Measurements from ENCODE around the gene KCNQ1.

Gene KCNQ1

DNA sequence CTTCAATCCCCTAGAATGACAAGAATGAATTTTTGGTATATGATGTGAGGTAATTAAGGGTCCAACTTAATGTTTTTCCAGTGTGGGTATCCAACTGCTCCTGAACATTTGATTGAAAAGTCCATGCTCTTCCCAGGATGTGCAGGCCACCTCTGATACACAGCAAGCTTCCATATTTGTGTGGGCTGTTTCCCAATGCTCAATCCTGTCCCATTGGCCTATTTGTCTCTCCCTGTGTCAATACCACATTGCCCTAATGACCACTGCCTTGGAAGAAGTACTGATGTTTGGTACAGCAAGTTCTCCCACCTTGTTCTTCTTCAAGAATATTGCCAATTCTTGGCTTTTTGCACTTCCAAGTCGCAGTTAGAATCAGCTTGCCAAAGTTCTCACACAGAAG, 212.1 kb downstream of the KCNQ1 start:
- no peak for FAIRE-seq

- no peak for FAIRE-seq
Measured at GRCh38 chr11:2657697-2658284, 213.0 kb downstream of the KCNQ1 start.

GRCh38 chr11:2660357-2660939, 215.6 kb downstream of the KCNQ1 start:
- FAIRE-seq, result no peak

GRCh38 chr11:2661173-2662023, 216.6 kb downstream of the KCNQ1 start:
- no peak for FAIRE-seq

DNA sequence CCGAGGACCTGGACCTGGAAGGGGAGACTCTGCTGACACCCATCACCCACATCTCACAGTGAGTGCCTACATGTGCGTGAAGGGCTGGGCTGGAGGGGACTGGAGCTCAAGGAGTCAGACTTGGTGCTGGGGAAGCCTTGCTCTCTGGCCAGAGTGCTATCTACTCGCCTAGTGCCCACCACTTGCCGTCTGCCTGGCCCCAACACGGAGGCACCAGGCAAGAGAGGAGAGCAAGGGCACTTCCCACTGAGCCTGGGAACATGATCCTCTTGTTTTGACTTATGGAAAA, 217.2 kb downstream of the KCNQ1 start:
- no peak for FAIRE-seq

DNA sequence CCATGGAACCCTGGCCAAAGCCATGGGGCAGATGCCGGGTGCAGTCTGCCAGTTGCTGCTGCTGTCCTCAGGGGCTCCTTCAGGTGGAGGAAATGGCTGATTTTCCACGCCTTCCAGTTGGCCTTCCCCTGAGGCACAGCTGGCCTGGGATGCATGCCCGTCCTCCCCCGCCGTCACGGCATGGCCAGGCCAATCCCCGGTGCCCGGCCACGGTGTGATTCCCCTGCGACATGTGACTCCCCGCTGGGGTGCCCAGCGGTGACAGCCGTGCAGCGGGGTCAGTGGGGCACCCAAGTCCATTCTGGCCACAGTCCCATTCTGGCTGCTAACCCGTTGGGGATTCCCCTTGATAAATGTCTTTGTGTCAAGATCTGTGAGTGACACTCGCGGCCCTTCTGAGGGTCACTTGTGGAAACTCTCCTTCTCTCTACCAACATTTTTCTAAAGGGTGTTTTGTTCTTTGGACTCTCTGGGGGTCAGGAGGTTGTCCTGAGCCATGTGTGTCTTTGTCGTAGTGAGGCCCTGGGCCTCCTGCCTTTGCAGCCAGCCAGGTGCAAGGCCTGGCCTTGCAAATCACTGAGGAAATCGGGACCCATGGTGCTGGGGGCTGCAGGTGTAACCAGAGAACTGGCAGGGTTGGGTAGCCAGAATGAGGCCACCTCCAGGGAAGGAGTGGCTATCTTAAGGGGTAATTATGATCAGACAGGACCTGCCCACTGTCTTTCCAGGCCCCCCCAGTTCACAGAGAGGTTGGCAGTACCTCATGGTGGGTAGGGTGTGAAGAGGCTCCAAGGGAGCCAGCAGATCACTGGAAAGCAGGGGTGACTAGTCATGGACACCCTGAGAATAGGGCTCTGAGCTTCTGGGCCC, 217.9 kb downstream of the KCNQ1 start:
- no peak for FAIRE-seq

GRCh38 chr11:2663506-2663905, 218.7 kb downstream of the KCNQ1 start:
- FAIRE-seq, result no peak

GRCh38 chr11:2663915-2664314, 219.1 kb downstream of the KCNQ1 start:
- FAIRE-seq, result no peak

GRCh38 chr11:2664376-2664775, 219.6 kb downstream of the KCNQ1 start:
- FAIRE-seq, result no peak

DNA sequence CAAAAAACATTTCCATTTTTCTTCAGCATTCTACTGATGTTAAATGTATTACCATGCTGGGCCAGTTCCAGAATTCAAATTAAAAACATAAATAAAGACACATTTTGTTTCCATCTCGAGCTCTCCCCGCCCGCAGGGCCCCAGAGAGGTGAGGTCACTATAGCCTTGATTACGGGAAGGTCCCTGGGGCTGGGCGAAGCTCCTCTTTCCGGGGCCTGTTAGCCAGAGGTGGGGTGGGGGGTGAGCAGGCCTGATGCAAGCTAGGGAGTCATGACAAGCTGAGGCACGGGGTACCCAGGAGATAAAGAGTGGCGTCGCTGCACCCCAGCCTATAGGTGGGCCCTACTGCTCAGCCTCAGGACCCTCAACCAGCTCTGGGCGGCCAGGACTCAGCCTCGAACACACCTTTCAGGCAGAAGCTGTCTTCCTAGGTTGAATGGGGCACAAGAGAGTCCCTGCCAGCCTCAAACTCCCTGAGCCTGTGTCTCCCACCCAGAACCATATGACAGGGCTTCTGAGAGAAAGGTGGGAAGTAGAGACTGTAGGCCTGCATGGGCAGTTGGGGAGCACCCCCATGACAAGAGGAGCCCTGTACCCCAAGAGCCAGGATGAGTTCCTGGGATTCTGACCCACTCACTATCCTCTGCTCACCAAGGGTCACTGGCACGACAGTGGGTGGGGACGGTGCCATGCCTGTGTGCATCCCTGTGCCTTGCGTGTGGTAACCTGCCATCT, 220.2 kb downstream of the KCNQ1 start:
- no peak for FAIRE-seq

GRCh38 chr11:2665526-2666400, 221.0 kb downstream of the KCNQ1 start:
- no peak for FAIRE-seq

GRCh38 chr11:2666401-2666741, 221.6 kb downstream of the KCNQ1 start:
- no peak for FAIRE-seq

- FAIRE-seq, result no peak
Measured at GRCh38 chr11:2666828-2667570, 222.2 kb downstream of the KCNQ1 start.

GRCh38 chr11:2667940-2668339, 223.1 kb downstream of the KCNQ1 start:
- no peak for FAIRE-seq

DNA sequence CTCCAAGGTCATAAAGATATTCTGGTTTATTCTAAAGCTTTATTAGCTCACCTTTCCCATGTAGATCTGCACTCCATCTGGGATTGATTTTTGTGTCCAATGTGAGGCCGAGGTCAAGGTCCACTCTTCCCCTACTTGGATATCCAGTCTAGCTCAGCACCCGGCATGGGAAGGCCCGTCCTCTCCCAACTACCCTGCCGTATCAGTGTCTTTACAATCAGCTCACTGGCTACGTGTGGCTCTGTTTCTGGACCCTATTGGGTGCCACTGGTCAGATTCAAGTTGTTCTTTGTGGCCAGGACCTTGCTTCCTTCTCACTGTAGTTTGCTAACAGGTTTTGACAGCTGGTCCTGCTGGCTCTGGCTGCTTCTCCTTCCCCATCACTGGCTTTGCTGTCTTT, 224.1 kb downstream of the KCNQ1 start:
- no peak for FAIRE-seq

- no peak for FAIRE-seq
Measured at GRCh38 chr11:2669634-2670469, 225.0 kb downstream of the KCNQ1 start.

GRCh38 chr11:2670541-2671100, 225.8 kb downstream of the KCNQ1 start:
- no peak for FAIRE-seq

GRCh38 chr11:2671748-2672147, 226.9 kb downstream of the KCNQ1 start:
- no peak for FAIRE-seq

- no peak for FAIRE-seq
Measured at GRCh38 chr11:2672553-2673249, 227.9 kb downstream of the KCNQ1 start.

Measured in G401.6 (cell line).